Measurements from ENCODE around the gene USP54. TPM values are rescaled to one million over a fixed set of nuclear protein-coding genes. Genes with fewer than 3 reads are reported as not detected.

The USP54 gene
- total and polyA plus RNA-seq, 2 of the 13 experiments (the other 11 are each of a cell fraction or from before 2014, with no cell fraction given), result 18.1 to 25.0 TPM

DNA sequence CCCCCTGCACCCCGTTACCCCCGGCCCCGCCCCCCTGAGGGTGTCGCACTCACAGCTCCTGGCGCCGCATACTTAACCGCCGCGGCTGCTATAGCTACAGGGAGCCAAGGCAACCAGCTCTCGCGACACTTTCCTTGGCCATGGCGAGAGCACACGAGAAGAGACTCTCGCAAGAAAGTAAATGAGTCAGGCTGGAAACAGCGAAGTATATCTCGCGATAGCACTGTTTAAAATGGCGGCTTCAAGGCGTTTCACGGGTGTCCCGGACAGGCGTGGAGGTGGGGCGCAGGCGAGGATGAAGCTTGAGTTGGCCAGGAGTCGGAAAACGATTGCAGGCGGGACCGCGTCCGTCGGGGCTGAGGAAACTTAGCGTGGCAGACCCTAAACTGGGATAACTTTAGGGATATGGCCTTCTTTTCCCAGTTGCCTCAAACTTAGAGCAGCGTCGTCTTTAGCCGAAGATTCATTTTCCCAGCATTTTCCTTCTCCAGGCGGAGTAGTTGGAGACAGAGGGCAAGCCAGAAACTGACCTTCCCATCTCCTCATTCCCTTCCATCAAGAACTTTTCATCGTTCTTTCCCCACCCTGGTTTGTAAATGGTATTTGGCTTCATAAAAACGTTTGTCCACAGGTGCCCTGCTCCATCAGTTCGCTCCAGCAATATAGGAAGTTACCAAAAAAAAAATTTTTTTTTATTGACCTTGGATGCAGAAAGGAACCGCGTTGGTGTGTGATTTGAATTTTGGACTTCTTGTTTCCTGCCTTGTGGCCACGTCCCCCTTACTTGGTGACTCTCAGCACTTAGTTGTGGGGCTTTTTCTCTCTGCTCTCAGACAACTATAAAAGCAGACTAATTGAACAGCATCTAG is 35.0 kb upstream of the USP54 start (continued):
- TF ChIP-seq, protein P1, sequence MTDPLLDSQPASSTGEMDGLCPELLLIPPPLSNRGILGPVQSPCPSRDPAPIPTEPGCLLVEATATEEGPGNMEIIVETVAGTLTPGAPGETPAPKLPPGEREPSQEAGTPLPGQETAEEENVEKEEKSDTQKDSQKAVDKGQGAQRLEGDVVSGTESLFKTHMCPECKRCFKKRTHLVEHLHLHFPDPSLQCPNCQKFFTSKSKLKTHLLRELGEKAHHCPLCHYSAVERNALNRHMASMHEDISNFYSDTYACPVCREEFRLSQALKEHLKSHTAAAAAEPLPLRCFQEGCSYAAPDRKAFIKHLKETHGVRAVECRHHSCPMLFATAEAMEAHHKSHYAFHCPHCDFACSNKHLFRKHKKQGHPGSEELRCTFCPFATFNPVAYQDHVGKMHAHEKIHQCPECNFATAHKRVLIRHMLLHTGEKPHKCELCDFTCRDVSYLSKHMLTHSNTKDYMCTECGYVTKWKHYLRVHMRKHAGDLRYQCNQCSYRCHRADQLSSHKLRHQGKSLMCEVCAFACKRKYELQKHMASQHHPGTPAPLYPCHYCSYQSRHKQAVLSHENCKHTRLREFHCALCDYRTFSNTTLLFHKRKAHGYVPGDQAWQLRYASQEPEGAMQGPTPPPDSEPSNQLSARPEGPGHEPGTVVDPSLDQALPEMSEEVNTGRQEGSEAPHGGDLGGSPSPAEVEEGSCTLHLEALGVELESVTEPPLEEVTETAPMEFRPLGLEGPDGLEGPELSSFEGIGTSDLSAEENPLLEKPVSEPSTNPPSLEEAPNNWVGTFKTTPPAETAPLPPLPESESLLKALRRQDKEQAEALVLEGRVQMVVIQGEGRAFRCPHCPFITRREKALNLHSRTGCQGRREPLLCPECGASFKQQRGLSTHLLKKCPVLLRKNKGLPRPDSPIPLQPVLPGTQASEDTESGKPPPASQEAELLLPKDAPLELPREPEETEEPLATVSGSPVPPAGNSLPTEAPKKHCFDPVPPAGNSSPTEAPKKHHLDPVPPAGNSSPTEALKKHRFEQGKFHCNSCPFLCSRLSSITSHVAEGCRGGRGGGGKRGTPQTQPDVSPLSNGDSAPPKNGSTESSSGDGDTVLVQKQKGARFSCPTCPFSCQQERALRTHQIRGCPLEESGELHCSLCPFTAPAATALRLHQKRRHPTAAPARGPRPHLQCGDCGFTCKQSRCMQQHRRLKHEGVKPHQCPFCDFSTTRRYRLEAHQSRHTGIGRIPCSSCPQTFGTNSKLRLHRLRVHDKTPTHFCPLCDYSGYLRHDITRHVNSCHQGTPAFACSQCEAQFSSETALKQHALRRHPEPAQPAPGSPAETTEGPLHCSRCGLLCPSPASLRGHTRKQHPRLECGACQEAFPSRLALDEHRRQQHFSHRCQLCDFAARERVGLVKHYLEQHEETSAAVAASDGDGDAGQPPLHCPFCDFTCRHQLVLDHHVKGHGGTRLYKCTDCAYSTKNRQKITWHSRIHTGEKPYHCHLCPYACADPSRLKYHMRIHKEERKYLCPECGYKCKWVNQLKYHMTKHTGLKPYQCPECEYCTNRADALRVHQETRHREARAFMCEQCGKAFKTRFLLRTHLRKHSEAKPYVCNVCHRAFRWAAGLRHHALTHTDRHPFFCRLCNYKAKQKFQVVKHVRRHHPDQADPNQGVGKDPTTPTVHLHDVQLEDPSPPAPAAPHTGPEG (CRISPR knock-in tag; IDR thresholded peaks at IDR 0.05), result no peak
- TF ChIP-seq MLLT10 (CRISPR knock-in tag; IDR thresholded peaks at IDR 0.05) (no peak), ZNF230 (CRISPR knock-in tag; IDR thresholded peaks at IDR 0.05) (peak; percentile 35; the same call in 1 of the 2 replicates), POLR2AphosphoS5 (IDR thresholded peaks at IDR 0.05; ENCODE audit: low read depth, low read length) (peak; percentile 93), SRF (IDR thresholded peaks at IDR 0.05; ENCODE audit: low read depth, low read length) (no peak), RAD21 (CRISPR knock-in tag; IDR thresholded peaks at IDR 0.05) (0 out of 2 replicates have a peak, but pooled peaks have one; percentile 35), EEA1 (CRISPR knock-in tag; IDR thresholded peaks at IDR 0.05; ENCODE audit: borderline replicate concordance) (no peak), ZNF331 (CRISPR knock-in tag; IDR thresholded peaks at IDR 0.05) (no peak), ZNF878 (CRISPR knock-in tag; IDR thresholded peaks at IDR 0.05) (no peak), PCBP2 (optimal IDR thresholded peaks at IDR 0.05; ENCODE audit: low read depth, low read length, poor library complexity, severe bottlenecking) (no peak), PRPF4 (IDR thresholded peaks at IDR 0.05; ENCODE audit: low read depth, low read length, poor library complexity, severe bottlenecking) (no peak), SAFB2 (CRISPR knock-in tag; IDR thresholded peaks at IDR 0.05; ENCODE audit: borderline replicate concordance, low read depth) (no peak), GZF1 (CRISPR knock-in tag; IDR thresholded peaks at IDR 0.05) (no peak), SALL2 (CRISPR knock-in tag; IDR thresholded peaks at IDR 0.05) (no peak)
- TF ChIP-seq, protein P2, sequence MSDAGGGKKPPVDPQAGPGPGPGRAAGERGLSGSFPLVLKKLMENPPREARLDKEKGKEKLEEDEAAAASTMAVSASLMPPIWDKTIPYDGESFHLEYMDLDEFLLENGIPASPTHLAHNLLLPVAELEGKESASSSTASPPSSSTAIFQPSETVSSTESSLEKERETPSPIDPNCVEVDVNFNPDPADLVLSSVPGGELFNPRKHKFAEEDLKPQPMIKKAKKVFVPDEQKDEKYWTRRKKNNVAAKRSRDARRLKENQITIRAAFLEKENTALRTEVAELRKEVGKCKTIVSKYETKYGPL (CRISPR knock-in tag; IDR thresholded peaks at IDR 0.05), result no peak
- TF ChIP-seq, protein P3, sequence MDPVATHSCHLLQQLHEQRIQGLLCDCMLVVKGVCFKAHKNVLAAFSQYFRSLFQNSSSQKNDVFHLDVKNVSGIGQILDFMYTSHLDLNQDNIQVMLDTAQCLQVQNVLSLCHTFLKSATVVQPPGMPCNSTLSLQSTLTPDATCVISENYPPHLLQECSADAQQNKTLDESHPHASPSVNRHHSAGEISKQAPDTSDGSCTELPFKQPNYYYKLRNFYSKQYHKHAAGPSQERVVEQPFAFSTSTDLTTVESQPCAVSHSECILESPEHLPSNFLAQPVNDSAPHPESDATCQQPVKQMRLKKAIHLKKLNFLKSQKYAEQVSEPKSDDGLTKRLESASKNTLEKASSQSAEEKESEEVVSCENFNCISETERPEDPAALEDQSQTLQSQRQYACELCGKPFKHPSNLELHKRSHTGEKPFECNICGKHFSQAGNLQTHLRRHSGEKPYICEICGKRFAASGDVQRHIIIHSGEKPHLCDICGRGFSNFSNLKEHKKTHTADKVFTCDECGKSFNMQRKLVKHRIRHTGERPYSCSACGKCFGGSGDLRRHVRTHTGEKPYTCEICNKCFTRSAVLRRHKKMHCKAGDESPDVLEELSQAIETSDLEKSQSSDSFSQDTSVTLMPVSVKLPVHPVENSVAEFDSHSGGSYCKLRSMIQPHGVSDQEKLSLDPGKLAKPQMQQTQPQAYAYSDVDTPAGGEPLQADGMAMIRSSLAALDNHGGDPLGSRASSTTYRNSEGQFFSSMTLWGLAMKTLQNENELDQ (CRISPR knock-in tag; IDR thresholded peaks at IDR 0.05; ENCODE audit: borderline replicate concordance), result no peak
- TF ChIP-seq, protein P4, sequence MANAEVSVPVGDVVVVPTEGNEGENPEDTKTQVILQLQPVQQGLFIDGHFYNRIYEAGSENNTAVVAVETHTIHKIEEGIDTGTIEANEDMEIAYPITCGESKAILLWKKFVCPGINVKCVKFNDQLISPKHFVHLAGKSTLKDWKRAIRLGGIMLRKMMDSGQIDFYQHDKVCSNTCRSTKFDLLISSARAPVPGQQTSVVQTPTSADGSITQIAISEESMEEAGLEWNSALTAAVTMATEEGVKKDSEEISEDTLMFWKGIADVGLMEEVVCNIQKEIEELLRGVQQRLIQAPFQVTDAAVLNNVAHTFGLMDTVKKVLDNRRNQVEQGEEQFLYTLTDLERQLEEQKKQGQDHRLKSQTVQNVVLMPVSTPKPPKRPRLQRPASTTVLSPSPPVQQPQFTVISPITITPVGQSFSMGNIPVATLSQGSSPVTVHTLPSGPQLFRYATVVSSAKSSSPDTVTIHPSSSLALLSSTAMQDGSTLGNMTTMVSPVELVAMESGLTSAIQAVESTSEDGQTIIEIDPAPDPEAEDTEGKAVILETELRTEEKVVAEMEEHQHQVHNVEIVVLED (CRISPR knock-in tag; IDR thresholded peaks at IDR 0.05; ENCODE audit: borderline replicate concordance), result peak; percentile 37; the same call in 1 of the 2 replicates
